WTC11 (cell line): ENCODE data around the gene SPRR2F. TPM values are rescaled to one million over a fixed set of nuclear protein-coding genes. Genes with fewer than 3 reads are reported as not detected.

Source experiments
- ATAC-seq: fragments of 200-7000 bp; cut with Tn5 transposase; 2 replicates; pipeline ENCODE4 v1.10.0; 2021; ENCODE audit warnings: mild to moderate bottlenecking, moderate library complexity
- CTCF ChIA-PET: fragments of 300-600 bp; sonication (Branson Sonifier 250); formaldehyde crosslinking; loops from one replicate; lab custom pipeline; 2021; ENCODE audit warnings: antibody characterized with exemption; lab: Charles Lee
- POLR2A ChIA-PET: fragments of 350-600 bp; sonication (Branson Sonifier 250); formaldehyde crosslinking; loops from one replicate; lab custom pipeline; 2021; ENCODE audit warnings: antibody characterized with exemption; lab: Charles Lee
- DNase-seq: peaks from one replicate; pipeline ENCODE4 v3.0.0; 2021; ENCODE audit warnings: low spot score
- H3K27ac Mint-ChIP-seq: 2 replicates; pipeline ENCODE4 v1.8.0; 2021; ENCODE audit warnings: mixed read lengths
- H3K27me3 Mint-ChIP-seq: 2 replicates; pipeline ENCODE4 v1.8.0; 2021; ENCODE audit warnings: low read depth, mild to moderate bottlenecking, moderate library complexity, mixed read lengths
- H3K36me3 Mint-ChIP-seq: 2 replicates; pipeline ENCODE4 v1.8.0; 2021; ENCODE audit warnings: mixed read lengths
- H3K4me1 Mint-ChIP-seq: 2 replicates; pipeline ENCODE4 v1.8.0; 2022; ENCODE audit warnings: mixed read lengths
- H3K4me3 Mint-ChIP-seq: 2 replicates; pipeline ENCODE4 v1.8.0; 2021; ENCODE audit warnings: mild to moderate bottlenecking, moderate library complexity, mixed read lengths
- H3K9me3 Mint-ChIP-seq: 2 replicates; pipeline ENCODE4 v1.8.0; 2021; ENCODE audit warnings: mixed read lengths
- CBFB ChIP-seq: sonication (generic); formaldehyde crosslinking; IDR thresholded peaks from 2 replicates; pipeline ENCODE4 v1.8.1; 2022; ENCODE audit warnings: mild to moderate bottlenecking, low read depth, missing genetic modification reagents
- ELF4 ChIP-seq: sonication (generic); formaldehyde crosslinking; IDR thresholded peaks from 2 replicates; pipeline ENCODE4 v1.8.1; 2022; ENCODE audit warnings: low read depth, mild to moderate bottlenecking, moderate library complexity, missing genetic modification reagents
- HMGA2 ChIP-seq: fragments of 250-450 bp; sonication (Bioruptor Pico); IDR thresholded peaks from 2 replicates; pipeline ENCODE4 v1.4.0; 2021; ENCODE audit warnings: mild to moderate bottlenecking, moderate library complexity
- JAZF1 ChIP-seq: fragments of 250-450 bp; sonication (Bioruptor Pico); IDR thresholded peaks from 2 replicates; pipeline ENCODE4 v1.9.0; 2021; ENCODE audit warnings: moderate library complexity, mild to moderate bottlenecking, inconsistent platforms
- NR1H2 ChIP-seq: sonication (generic); formaldehyde crosslinking; IDR thresholded peaks from 2 replicates; pipeline ENCODE4 v1.9.0; 2021; ENCODE audit warnings: mild to moderate bottlenecking, moderate library complexity, missing genetic modification reagents
- SOX15 ChIP-seq: fragments of 250-450 bp; sonication (Bioruptor Pico); IDR thresholded peaks from 2 replicates; pipeline ENCODE4 v1.9.0; 2021; ENCODE audit warnings: mild to moderate bottlenecking
- ZNF263 ChIP-seq: sonication (generic); formaldehyde crosslinking; IDR thresholded peaks from 2 replicates; pipeline ENCODE4 v1.8.1; 2022; ENCODE audit warnings: low read depth, mild to moderate bottlenecking, moderate library complexity, missing genetic modification reagents
- total RNA-seq: library from RNA; stranded (reverse); gene quantifications from 3 replicates; pipeline ENCODE4 v1.2.3, GENCODE V29; 2021
- TF ChIP-seq, protein P1 (sequence below): fragments of 250-450 bp; sonication (Bioruptor Pico); IDR thresholded peaks from 2 replicates; pipeline ENCODE4 v1.9.0; 2021; ENCODE audit warnings: mild to moderate bottlenecking, borderline replicate concordance
- TF ChIP-seq, protein P2 (sequence below): sonication (generic); formaldehyde crosslinking; IDR thresholded peaks from 2 replicates; pipeline ENCODE4 v1.8.0; 2022; ENCODE audit warnings: missing genetic modification reagents
- TF ChIP-seq, protein P3 (sequence below): fragments of 250-450 bp; sonication (Bioruptor Pico); IDR thresholded peaks from 2 replicates; pipeline ENCODE4 v2.1.2; 2022; ENCODE audit warnings: mild to moderate bottlenecking, moderate library complexity
- TF ChIP-seq, protein P4 (sequence below): sonication (generic); formaldehyde crosslinking; IDR thresholded peaks from 2 replicates; pipeline ENCODE4 v1.8.1; 2023; ENCODE audit warnings: mild to moderate bottlenecking, moderate library complexity, missing genetic modification reagents
- TF ChIP-seq, protein P5 (sequence below): sonication (generic); formaldehyde crosslinking; IDR thresholded peaks from 2 replicates; pipeline ENCODE4 v1.8.1; 2022; ENCODE audit warnings: mild to moderate bottlenecking, missing genetic modification reagents, moderate library complexity, borderline replicate concordance

The SPRR2F gene
- total RNA-seq, 1 experiment from 2014 or later: not detected

DNA sequence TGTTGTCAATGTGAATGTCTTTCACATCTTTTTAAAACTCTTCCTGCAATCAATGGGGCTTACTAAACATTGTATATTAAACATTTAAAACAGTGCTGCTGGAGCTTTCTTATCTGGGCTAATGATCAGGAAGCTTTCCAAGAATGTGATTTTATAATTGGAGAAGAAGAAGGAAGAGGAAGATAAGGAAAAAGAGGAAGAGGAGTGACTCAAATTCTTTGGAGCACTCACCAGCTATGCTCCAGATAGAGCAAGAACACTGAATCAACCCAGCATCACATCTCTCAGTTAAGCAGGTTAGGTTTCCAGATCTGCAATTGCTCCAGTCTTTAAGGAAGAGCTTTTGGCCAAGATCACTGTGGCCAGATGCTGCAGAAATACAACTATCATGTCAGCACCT, 17.6 kb downstream of the SPRR2F start (continued):
- TF ChIP-seq, protein P1, sequence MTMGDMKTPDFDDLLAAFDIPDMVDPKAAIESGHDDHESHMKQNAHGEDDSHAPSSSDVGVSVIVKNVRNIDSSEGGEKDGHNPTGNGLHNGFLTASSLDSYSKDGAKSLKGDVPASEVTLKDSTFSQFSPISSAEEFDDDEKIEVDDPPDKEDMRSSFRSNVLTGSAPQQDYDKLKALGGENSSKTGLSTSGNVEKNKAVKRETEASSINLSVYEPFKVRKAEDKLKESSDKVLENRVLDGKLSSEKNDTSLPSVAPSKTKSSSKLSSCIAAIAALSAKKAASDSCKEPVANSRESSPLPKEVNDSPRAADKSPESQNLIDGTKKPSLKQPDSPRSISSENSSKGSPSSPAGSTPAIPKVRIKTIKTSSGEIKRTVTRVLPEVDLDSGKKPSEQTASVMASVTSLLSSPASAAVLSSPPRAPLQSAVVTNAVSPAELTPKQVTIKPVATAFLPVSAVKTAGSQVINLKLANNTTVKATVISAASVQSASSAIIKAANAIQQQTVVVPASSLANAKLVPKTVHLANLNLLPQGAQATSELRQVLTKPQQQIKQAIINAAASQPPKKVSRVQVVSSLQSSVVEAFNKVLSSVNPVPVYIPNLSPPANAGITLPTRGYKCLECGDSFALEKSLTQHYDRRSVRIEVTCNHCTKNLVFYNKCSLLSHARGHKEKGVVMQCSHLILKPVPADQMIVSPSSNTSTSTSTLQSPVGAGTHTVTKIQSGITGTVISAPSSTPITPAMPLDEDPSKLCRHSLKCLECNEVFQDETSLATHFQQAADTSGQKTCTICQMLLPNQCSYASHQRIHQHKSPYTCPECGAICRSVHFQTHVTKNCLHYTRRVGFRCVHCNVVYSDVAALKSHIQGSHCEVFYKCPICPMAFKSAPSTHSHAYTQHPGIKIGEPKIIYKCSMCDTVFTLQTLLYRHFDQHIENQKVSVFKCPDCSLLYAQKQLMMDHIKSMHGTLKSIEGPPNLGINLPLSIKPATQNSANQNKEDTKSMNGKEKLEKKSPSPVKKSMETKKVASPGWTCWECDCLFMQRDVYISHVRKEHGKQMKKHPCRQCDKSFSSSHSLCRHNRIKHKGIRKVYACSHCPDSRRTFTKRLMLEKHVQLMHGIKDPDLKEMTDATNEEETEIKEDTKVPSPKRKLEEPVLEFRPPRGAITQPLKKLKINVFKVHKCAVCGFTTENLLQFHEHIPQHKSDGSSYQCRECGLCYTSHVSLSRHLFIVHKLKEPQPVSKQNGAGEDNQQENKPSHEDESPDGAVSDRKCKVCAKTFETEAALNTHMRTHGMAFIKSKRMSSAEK (CRISPR knock-in tag): no peak
- TF ChIP-seq, protein P2, sequence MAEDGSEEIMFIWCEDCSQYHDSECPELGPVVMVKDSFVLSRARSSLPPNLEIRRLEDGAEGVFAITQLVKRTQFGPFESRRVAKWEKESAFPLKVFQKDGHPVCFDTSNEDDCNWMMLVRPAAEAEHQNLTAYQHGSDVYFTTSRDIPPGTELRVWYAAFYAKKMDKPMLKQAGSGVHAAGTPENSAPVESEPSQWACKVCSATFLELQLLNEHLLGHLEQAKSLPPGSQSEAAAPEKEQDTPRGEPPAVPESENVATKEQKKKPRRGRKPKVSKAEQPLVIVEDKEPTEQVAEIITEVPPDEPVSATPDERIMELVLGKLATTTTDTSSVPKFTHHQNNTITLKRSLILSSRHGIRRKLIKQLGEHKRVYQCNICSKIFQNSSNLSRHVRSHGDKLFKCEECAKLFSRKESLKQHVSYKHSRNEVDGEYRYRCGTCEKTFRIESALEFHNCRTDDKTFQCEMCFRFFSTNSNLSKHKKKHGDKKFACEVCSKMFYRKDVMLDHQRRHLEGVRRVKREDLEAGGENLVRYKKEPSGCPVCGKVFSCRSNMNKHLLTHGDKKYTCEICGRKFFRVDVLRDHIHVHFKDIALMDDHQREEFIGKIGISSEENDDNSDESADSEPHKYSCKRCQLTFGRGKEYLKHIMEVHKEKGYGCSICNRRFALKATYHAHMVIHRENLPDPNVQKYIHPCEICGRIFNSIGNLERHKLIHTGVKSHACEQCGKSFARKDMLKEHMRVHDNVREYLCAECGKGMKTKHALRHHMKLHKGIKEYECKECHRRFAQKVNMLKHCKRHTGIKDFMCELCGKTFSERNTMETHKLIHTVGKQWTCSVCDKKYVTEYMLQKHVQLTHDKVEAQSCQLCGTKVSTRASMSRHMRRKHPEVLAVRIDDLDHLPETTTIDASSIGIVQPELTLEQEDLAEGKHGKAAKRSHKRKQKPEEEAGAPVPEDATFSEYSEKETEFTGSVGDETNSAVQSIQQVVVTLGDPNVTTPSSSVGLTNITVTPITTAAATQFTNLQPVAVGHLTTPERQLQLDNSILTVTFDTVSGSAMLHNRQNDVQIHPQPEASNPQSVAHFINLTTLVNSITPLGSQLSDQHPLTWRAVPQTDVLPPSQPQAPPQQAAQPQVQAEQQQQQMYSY (CRISPR knock-in tag): no peak
- TF ChIP-seq JAZF1 (CRISPR knock-in tag): no peak
- TF ChIP-seq, protein P3, sequence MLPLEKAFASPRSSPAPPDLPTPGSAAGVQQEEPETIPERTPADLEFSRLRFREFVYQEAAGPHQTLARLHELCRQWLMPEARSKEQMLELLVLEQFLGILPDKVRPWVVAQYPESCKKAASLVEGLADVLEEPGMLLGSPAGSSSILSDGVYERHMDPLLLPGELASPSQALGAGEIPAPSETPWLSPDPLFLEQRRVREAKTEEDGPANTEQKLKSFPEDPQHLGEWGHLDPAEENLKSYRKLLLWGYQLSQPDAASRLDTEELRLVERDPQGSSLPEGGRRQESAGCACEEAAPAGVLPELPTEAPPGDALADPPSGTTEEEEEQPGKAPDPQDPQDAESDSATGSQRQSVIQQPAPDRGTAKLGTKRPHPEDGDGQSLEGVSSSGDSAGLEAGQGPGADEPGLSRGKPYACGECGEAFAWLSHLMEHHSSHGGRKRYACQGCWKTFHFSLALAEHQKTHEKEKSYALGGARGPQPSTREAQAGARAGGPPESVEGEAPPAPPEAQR (CRISPR knock-in tag): no peak

DNA sequence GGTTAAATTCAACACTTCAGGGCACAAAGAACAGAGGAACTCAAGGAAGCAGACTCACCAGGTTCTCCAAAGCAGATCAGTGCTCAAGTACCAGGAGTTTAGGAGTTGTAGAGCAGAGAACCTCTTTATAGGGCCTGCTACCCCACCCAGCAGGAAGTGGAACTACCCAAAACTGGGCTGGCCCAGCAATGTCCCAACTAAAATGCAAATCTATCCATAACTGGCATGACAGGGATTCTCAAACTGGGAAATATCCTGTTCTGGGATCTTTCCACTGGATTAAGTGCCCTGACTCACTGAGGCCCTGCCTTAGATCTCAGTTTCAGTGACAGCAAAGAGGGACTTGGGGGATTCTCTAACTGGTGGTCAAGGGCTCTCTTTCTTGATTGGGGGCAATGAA, 18.9 kb downstream of the SPRR2F start, which contains the start of gene SPRR2E:
TSS of gene SPRR2E (minus strand) at position 101 of the 400 bp plus-strand sequence. CDS start 775 bp downstream, outside the sequence.
- TF ChIP-seq, protein P4, sequence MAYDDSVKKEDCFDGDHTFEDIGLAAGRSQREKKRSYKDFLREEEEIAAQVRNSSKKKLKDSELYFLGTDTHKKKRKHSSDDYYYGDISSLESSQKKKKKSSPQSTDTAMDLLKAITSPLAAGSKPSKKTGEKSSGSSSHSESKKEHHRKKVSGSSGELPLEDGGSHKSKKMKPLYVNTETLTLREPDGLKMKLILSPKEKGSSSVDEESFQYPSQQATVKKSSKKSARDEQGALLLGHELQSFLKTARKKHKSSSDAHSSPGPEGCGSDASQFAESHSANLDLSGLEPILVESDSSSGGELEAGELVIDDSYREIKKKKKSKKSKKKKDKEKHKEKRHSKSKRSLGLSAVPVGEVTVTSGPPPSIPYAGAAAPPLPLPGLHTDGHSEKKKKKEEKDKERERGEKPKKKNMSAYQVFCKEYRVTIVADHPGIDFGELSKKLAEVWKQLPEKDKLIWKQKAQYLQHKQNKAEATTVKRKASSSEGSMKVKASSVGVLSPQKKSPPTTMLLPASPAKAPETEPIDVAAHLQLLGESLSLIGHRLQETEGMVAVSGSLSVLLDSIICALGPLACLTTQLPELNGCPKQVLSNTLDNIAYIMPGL (CRISPR knock-in tag): no peak
- TF ChIP-seq SOX15 (CRISPR knock-in tag): no peak
- no peak for TF ChIP-seq JAZF1 (CRISPR knock-in tag)
- TF ChIP-seq ZNF263 (CRISPR knock-in tag): no peak
- no peak for TF ChIP-seq HMGA2 (CRISPR knock-in tag)
- no peak for TF ChIP-seq NR1H2 (CRISPR knock-in tag)
- no peaks in the 10 kb centered on the region for H3K4me1 Mint-ChIP-seq
- ChIA-PET POLR2A (no interaction called here), CTCF (no interaction called here)
- H3K9me3 Mint-ChIP-seq: peaks cover 5% of the 10 kb centered on the region; the same call in 1 of the 2 replicates
- H3K27me3 Mint-ChIP-seq: no peaks in the 10 kb centered on the region
- H3K4me3 Mint-ChIP-seq: no peak within 1 kb of the TSS
- ATAC-seq (no peak), DNase-seq (no peak)
- H3K36me3 Mint-ChIP-seq: no peaks in the 10 kb centered on the region
- no peak within 1 kb of the TSS for H3K27ac Mint-ChIP-seq

DNA sequence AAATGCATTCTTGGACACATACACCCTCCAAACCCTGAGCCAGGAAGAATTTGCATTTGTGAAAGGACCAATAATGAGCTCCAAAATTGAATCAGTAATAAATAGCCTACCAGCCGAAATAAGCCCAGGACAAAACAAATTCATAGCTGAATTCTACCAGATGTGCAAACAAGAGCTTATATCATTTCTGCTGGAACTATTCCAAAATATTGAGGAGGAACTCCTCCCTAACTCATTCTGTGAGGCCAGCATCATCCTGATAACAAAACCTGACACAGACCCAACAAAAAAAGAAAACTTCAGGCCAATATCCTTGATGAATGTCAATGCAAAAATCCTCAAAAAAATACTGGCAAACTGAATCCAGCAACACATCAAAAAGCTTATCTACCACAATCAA, 25.7 kb downstream of the SPRR2F start:
- peaks cover 4% of the 10 kb centered on the region; the same call in 1 of the 2 replicates for H3K4me1 Mint-ChIP-seq
- no peak overlapping the region for H3K4me3 Mint-ChIP-seq
- no peak for DNase-seq
- ATAC-seq: no peak
- no peak overlapping the region for H3K27ac Mint-ChIP-seq
- ChIA-PET POLR2A (no interaction called here), CTCF (no interaction called here)
- H3K27me3 Mint-ChIP-seq: no peaks in the 10 kb centered on the region
- H3K9me3 Mint-ChIP-seq: peaks cover 23% of the 10 kb centered on the region
- peaks cover 13% of the 10 kb centered on the region for H3K36me3 Mint-ChIP-seq
- TF ChIP-seq, protein P1 (CRISPR knock-in tag): no peak
- no peak for TF ChIP-seq CBFB
- TF ChIP-seq, protein P5, sequence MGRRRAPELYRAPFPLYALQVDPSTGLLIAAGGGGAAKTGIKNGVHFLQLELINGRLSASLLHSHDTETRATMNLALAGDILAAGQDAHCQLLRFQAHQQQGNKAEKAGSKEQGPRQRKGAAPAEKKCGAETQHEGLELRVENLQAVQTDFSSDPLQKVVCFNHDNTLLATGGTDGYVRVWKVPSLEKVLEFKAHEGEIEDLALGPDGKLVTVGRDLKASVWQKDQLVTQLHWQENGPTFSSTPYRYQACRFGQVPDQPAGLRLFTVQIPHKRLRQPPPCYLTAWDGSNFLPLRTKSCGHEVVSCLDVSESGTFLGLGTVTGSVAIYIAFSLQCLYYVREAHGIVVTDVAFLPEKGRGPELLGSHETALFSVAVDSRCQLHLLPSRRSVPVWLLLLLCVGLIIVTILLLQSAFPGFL (CRISPR knock-in tag): no peak
- no peak for TF ChIP-seq ELF4 (CRISPR knock-in tag)
- no peak for TF ChIP-seq JAZF1 (CRISPR knock-in tag)
